Peyer's patch (tissue), 4 donors: Measurements from ENCODE around the gene EP400. TPM values are rescaled to one million over a fixed set of nuclear protein-coding genes. Genes with fewer than 3 reads are reported as not detected.

Experiments
- DNase-seq, 3 donors: peaks; one replicate each; pipeline ENCODE4 v3.0.0-alpha.2; 2017 to 2019
- H3K27ac ChIP-seq, 4 donors: fragments of 200-600 bp; sonication (generic); one replicate each; pipeline ENCODE4 v1.5.1; 2016 to 2019
- H3K27me3 ChIP-seq, 2 donors: fragments of 200-600 bp; sonication (generic); one replicate each; pipeline ENCODE4 v1.5.1; 2019
- H3K36me3 ChIP-seq, 3 donors: fragments of 200-600 bp; sonication (generic); one replicate each; pipeline ENCODE4 v1.5.1; 2016 to 2019
- H3K4me1 ChIP-seq, 4 donors: fragments of 200-600 bp; sonication (generic); one replicate each; pipeline ENCODE4 v1.5.1; 2016 to 2019
- H3K4me3 ChIP-seq, 4 donors: fragments of 200-600 bp; sonication (generic); 1 replicate in 3 of 4; 2 replicates in 1 of 4; pipeline ENCODE4 v1.5.1; 2016 to 2019; ENCODE audit warnings: mild to moderate bottlenecking in 1 of 4
- H3K9me3 ChIP-seq, 4 donors: fragments of 200-600 bp; sonication (generic); one replicate each; pipeline ENCODE4 v1.5.1; 2016 to 2019; ENCODE audit warnings: mild to moderate bottlenecking in 1 of 4
- CTCF ChIP-seq, 6 experiments: fragments of 450-650 bp in 4 of 6; fragments of 200-600 bp in 2 of 6; sonication (generic) in 1 of 6; IDR thresholded peaks; one replicate each; pipeline ENCODE4 v1.5.1; 2017 to 2019; ENCODE audit warnings: antibody characterized with exemption in 6 of 6, mild to moderate bottlenecking in 3 of 6, moderate library complexity in 1 of 6
- POLR2A ChIP-seq, 2 donors: fragments of 450-650 bp; IDR thresholded peaks; one replicate each; pipeline ENCODE4 v1.5.1; 2017; ENCODE audit warnings: antibody characterized with exemption in 2 of 2, mild to moderate bottlenecking in 2 of 2, moderate library complexity in 2 of 2
- total RNA-seq, 4 donors: library from RNA; depleted of rRNA; stranded (reverse); fragments of >200 nt; gene quantifications; one replicate each; pipeline ENCODE4 v1.1.0, GENCODE V29; 2016

The EP400 gene
- total RNA-seq, 4 donors from 2014 or later = 22.1 to 60.2 (median 49.2) TPM

- peaks cover 0 to 92% (median 0%) of the 10 kb centered on the region in 3 donors for H3K36me3 ChIP-seq
- peak in 2 of 3 donors; percentile 79 to 81 for DNase-seq
- TF ChIP-seq CTCF (IDR thresholded peaks at IDR 0.05) (no peak), POLR2A (IDR thresholded peaks at IDR 0.05) (no peak)
These were observed 116.6 kb downstream of the EP400 start for GRCh38 chr12:132066345-132066685.

GRCh38 chr12:132066749-132067148 is 117.0 kb downstream of the EP400 start:
- H3K36me3 ChIP-seq = peaks cover 0 to 91% (median 0%) of the 10 kb centered on the region in 3 donors
- H3K4me3 ChIP-seq = no peak overlapping the region
- peak overlapping the region in 1 of 4 donors; percentile 52 for H3K27ac ChIP-seq
- peaks cover 0 to 13% (median 5%) of the 10 kb centered on the region in 4 donors for H3K4me1 ChIP-seq
- no peaks in the 10 kb centered on the region for H3K9me3 ChIP-seq
- H3K27me3 ChIP-seq = no peaks in the 10 kb centered on the region
- TF ChIP-seq POLR2A (IDR thresholded peaks at IDR 0.05) (no peak), CTCF (IDR thresholded peaks at IDR 0.05) (no peak)
- no peak for DNase-seq

More at GRCh38 chr12:132066345-132066685, 116.6 kb downstream of the EP400 start:
- no peaks in the 10 kb centered on the region for H3K9me3 ChIP-seq
- no peaks in the 10 kb centered on the region for H3K27me3 ChIP-seq
- H3K27ac ChIP-seq = peak overlapping the region in 1 of 4 donors; percentile 52
- no peak overlapping the region for H3K4me3 ChIP-seq
- peaks cover 0 to 13% (median 5%) of the 10 kb centered on the region in 4 donors for H3K4me1 ChIP-seq

- Histone ChIP-seq H3K27ac (no peak overlapping the region), H3K4me1 (peaks cover 0 to 13% (median 5%) of the 10 kb centered on the region in 4 donors), H3K36me3 (peaks cover 0 to 86% (median 0%) of the 10 kb centered on the region in 3 donors), H3K9me3 (no peaks in the 10 kb centered on the region), H3K4me3 (no peak overlapping the region), H3K27me3 (no peaks in the 10 kb centered on the region)
- TF ChIP-seq CTCF (IDR thresholded peaks at IDR 0.05) = no peak
- no peak for TF ChIP-seq POLR2A (IDR thresholded peaks at IDR 0.05)
- no peak for DNase-seq
These were observed 117.4 kb downstream of the EP400 start for GRCh38 chr12:132067182-132067581.

- H3K4me3 ChIP-seq = no peak overlapping the region
- H3K9me3 ChIP-seq = no peaks in the 10 kb centered on the region
- no peaks in the 10 kb centered on the region for H3K27me3 ChIP-seq
- no peak for DNase-seq
- no peak overlapping the region for H3K27ac ChIP-seq
- H3K4me1 ChIP-seq = peaks cover 0 to 13% (median 5%) of the 10 kb centered on the region in 4 donors
- peaks cover 0 to 78% (median 0%) of the 10 kb centered on the region in 3 donors for H3K36me3 ChIP-seq
- TF ChIP-seq CTCF (IDR thresholded peaks at IDR 0.05) (no peak), POLR2A (IDR thresholded peaks at IDR 0.05) (no peak)
These were observed 118.5 kb downstream of the EP400 start for GRCh38 chr12:132068250-132068649.

GRCh38 chr12:132069336-132069985 is 119.7 kb downstream of the EP400 start:
- Histone ChIP-seq H3K36me3 (peaks cover 0 to 79% (median 0%) of the 10 kb centered on the region in 3 donors), H3K9me3 (no peaks in the 10 kb centered on the region), H3K27me3 (no peaks in the 10 kb centered on the region), H3K4me1 (peaks cover 0 to 13% (median 5%) of the 10 kb centered on the region in 4 donors), H3K4me3 (no peak overlapping the region), H3K27ac (peak overlapping the region in 1 of 4 donors; percentile 76)
- TF ChIP-seq POLR2A (IDR thresholded peaks at IDR 0.05) (no peak), CTCF (IDR thresholded peaks at IDR 0.05) (no peak)
- no peak for DNase-seq
